ENCODE measurements around the gene MTR.

The MTR gene

DNA sequence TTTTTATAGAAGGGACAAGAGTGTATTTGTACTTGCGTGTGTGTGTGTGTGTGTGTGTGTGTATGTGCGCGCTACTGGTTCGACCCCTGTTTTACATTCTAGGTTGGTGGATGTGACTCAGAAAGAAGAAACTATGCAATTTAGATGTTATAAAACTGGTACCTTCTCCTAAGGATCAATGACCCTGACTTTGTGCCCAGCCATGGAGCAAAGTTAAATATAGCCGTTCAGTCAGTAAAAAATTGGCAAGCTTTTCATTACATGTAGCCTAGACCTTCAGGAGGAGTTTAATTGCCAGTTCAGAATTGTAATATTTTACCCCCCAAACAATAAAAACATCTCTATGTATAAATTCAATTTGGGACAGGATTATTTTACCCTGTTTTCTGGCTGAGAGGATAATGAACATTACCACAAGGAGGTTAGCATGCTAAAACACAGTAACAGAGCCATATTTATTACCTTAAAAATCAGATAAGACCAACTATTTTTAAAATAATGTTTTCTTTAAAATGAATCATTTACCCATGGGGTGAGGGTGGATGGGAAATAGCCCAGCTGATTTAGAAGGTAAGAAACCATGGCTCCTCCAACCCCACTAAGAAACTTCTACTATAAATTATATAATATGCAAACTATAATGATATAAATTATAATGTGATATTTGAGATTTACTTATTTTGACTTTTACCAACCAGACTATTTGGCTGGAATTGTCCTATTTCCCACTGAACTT lies 33.5 kb upstream of the MTR start:
- no peak overlapping the region for H3K4me3 ChIP-seq (ENCODE audit: low read length)
- no peak for TF ChIP-seq ZNF274 (IDR thresholded peaks at IDR 0.05; ENCODE audit: low read depth, low read length)

- no peak overlapping the region for H3K4me3 ChIP-seq (ENCODE audit: low read length)
- no peak for TF ChIP-seq ZNF274 (IDR thresholded peaks at IDR 0.05; ENCODE audit: low read depth, low read length)
Observed at GRCh38 chr1:236762410-236762809, 32.7 kb upstream of the MTR start.

- TF ChIP-seq ZNF274 (IDR thresholded peaks at IDR 0.05; ENCODE audit: low read depth, low read length) = no peak
- no peak overlapping the region for H3K4me3 ChIP-seq (ENCODE audit: low read length)
Observed at GRCh38 chr1:236765831-236766230, 29.3 kb upstream of the MTR start.

- no peak for TF ChIP-seq ZNF274 (IDR thresholded peaks at IDR 0.05; ENCODE audit: low read depth, low read length)
- H3K4me3 ChIP-seq (ENCODE audit: low read length) = no peak overlapping the region
Observed at GRCh38 chr1:236766506-236766905, 28.6 kb upstream of the MTR start.

GRCh38 chr1:236767276-236767675 lies 27.8 kb upstream of the MTR start:
- no peak for TF ChIP-seq ZNF274 (IDR thresholded peaks at IDR 0.05; ENCODE audit: low read depth, low read length)
- H3K4me3 ChIP-seq (ENCODE audit: low read length) = no peak overlapping the region

DNA sequence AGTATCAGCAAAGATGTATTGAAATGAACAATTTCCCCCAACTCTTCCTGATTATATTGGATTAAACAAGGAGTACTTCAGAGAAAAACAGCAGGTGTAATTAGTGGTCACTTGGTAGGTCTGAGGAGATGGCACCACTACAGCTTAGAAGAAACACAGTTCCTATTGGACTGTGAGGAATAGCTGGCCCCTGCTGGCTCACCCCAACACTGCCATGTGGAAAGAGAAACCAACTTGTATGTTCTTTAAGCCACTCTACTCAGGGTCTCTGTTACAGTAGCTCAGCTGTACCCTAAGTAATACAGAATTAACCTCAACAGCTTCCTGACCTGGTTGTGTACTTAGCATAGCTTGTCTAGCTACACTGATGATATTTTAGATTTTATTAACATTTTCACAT lies 26.5 kb upstream of the MTR start:
- H3K4me3 ChIP-seq (ENCODE audit: low read length) = no peak overlapping the region
- TF ChIP-seq ZNF274 (IDR thresholded peaks at IDR 0.05; ENCODE audit: low read depth, low read length) = no peak

- H3K4me3 ChIP-seq (ENCODE audit: low read length) = no peak overlapping the region
- TF ChIP-seq ZNF274 (IDR thresholded peaks at IDR 0.05; ENCODE audit: low read depth, low read length) = no peak
Observed at GRCh38 chr1:236773919-236774318, 21.2 kb upstream of the MTR start.

DNA sequence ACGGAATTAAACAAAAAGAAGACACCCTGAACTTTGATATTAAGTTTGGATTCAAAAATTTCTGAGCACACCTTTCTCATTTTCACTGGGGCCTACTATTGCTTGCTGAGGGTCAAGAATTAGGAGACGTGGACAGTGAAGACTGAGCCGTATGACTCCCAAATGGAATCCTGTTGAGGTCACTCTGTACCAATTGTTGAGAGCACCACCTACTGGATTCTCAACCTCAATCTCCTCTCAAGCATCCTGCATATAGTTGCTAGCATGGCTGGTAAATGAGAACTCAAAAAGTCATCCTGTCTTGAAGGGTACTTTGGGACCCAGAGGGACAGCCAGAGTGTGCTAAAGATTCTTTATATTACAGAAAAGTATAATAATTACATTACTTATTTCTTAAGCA lies 20.2 kb upstream of the MTR start:
- H3K4me3 ChIP-seq (ENCODE audit: low read length) = no peak overlapping the region
- TF ChIP-seq ZNF274 (IDR thresholded peaks at IDR 0.05; ENCODE audit: low read depth, low read length) = no peak

DNA sequence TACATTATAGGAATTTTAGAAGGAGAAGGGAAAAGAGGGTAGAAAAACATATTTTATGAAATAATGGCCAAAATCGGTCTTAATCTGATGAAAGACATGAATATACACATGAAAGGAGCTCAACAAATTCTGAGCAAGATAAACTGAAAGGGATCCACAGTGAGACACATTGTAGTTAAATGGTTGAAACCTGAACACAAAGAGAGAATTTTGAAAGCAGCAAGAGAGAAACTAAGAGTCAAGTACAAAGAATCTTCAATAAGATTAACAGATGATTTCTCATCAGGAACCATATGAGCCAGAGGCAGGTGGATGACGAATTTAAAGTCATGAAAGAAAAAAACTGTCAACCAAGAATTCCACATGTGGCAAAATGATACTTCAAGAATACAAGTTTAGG lies 15.8 kb upstream of the MTR start:
- no peak overlapping the region for H3K4me3 ChIP-seq (ENCODE audit: low read length)
- no peak for TF ChIP-seq ZNF274 (IDR thresholded peaks at IDR 0.05; ENCODE audit: low read depth, low read length)

GRCh38 chr1:236785477-236785876 lies 9.6 kb upstream of the MTR start:
- no peak for TF ChIP-seq ZNF274 (IDR thresholded peaks at IDR 0.05; ENCODE audit: low read depth, low read length)
- H3K4me3 ChIP-seq (ENCODE audit: low read length) = no peak overlapping the region

DNA sequence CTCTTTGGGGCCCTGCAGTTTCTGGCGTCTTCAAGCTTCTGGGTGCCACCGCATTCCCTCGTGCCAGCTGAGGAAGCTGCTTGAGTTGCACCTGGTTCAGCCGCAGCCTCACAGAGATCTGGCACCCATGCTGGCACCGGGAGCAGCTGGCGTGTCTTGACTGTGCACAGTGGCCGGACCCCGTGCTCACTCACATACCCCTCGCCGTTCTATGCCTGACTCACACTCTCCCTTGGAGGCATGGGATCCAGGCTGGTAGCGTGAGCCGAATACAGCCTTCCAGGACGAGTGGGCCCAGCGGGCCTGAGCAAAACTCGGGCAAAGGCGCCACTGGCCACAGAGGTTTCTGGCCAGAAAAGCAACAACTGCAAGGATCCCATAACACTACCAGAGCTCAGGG lies 8.6 kb upstream of the MTR start:
- no peak for TF ChIP-seq ZNF274 (IDR thresholded peaks at IDR 0.05; ENCODE audit: low read depth, low read length)
- no peak overlapping the region for H3K4me3 ChIP-seq (ENCODE audit: low read length)

DNA sequence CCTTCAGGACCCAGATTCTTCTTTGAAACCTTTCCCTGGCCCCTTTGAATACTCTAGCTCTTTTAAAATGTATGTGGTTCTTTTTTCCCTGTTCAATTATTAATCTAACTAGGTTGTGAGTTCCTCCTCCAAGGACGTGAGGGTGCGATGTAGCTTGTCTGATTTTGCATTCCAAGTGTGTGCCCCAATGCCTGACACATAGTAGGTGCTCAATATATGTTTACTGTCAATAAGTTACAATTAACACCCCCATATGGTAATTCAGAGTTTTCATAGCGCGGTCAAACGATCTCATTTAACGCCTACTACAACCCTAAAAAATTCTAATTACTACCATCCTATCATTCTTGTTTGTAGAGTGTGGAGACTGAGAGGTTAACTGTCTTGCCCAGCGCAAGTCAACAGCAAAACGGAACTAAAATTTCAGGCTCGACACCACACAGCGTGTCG lies 482 bp upstream of the MTR start:
- peak overlapping the region; percentile 63; the same call in 1 of the 2 replicates for H3K4me3 ChIP-seq (ENCODE audit: low read length)
- no peak for TF ChIP-seq ZNF274 (IDR thresholded peaks at IDR 0.05; ENCODE audit: low read depth, low read length)

DNA sequence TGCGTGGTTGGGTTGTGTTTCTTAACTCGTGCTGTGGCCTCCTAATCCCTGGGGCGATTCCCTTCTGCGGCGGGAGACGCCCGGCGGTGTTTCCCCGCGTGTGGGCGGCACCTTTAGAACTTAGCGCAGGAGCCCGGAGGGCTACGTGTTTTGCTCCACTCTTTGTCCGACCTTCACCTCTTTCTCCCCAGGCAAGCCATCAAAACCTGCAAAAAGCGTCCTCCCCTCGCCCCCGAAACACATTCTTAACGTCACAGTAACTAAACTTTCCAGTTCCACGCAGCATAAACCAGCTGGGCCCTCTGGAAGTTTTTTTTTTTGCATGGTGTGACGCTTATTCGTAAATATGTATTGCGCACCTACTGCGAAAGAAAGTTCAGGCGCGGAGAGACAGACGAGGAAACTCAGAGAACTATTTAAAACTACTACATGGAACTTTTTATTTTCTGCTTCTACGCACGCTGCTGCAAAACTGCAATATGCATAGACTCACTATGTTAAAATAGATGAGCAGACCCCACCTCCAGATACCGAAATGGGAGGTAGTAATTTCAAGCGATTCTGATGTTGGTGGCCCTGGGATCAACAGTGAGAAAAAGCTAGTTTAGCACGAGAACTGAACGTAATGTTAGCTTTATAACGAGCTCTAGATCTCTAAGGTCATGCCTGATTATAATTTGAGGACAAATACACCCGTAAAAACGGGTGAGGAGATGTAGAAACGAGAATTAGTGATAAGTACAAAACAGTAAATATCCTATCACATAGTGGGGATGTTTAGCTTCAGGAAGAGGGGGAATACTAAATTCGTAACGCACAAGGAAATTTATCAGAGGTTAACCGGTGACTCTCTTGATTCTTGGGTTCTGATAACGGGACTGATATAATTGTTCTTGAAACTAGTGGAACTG lies 920 bp downstream of the MTR start:
- H3K4me3 ChIP-seq (ENCODE audit: low read length) = peak overlapping the region; percentile 99
- no peak for TF ChIP-seq ZNF274 (IDR thresholded peaks at IDR 0.05; ENCODE audit: low read depth, low read length)

- no peak for TF ChIP-seq ZNF274 (IDR thresholded peaks at IDR 0.05; ENCODE audit: low read depth, low read length)
- H3K4me3 ChIP-seq (ENCODE audit: low read length) = no peak overlapping the region
Observed at GRCh38 chr1:236799001-236799400, 3.9 kb downstream of the MTR start.
